HG03095 (cell line): ENCODE data around the gene SPRYD4.
"Not testable (repeated sequence)": the region's sequence is repeated elsewhere in the genome, so short reads cannot be mapped to it uniquely, and the experiment has no call there.

Experiments used
- ATAC-seq: cut with Tn5 transposase; IDR thresholded peaks from one replicate; pipeline ENCODE4 v1.9.1; 2021; ENCODE audit warnings: moderate library complexity; ENCODE audit not compliant: unreplicated experiment

SPRYD4 gene

DNA sequence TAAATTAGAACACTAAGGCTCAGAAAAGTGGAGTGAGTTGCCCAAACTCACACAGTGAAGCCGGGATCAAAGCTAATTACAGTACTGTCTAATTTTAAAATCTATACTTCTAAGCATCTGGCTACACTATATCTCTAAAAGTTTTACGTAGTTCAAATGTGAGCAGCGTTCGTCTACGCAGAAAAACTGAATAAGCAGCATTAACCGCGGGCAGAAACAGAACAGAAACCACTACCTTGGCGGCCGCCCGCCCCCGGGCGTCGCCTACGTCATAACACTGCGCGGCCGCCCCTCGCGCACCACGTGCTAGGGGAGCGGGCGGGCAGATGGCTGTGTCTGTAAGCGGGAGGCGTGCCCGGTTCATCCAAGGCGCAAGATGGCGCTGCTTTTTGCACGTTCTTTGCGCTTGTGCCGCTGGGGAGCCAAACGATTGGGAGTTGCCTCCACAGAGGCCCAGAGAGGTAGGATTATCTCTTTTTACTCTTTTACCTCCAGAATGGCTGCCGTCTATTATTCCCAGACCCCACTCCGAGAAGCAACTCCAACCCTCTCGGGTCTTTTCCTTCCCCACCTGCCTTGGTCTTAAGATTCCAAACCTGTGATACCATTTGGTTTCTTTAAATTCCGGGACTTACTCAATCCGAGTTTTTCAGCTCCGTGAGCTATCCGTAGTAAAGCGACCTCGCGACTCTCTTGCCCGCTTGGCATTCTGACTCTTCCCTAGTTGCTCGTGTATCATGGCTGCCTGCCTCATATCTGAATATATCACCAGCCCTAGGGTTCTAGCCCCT, at the start of gene SPRYD4:
Gene SPRYD4, plus strand, starts transcription at position 363 of the 791 bp plus-strand sequence. Its CDS starts 14 bp downstream, at position 377.
- peak; percentile 81 for ATAC-seq

DNA sequence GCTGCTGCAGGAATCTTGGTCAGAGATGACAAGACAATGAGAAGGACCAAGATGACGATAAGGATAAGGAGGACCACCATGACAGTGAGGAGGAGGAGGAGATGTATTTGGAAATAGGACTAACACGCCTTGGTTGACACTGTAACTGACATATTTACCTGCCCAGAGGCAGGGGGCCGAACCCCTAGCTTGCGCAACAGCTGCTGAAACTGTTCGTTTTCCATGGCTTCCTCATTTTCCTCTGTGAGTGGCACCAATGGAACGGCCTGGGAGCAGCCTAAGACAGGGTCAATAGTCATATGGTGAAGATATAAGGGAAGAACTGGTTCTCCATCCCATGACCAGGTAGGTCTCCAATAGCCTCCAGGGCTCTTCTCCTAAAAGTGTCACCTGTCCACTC, 48.0 kb upstream of the SPRYD4 start:
- no peak for ATAC-seq

DNA sequence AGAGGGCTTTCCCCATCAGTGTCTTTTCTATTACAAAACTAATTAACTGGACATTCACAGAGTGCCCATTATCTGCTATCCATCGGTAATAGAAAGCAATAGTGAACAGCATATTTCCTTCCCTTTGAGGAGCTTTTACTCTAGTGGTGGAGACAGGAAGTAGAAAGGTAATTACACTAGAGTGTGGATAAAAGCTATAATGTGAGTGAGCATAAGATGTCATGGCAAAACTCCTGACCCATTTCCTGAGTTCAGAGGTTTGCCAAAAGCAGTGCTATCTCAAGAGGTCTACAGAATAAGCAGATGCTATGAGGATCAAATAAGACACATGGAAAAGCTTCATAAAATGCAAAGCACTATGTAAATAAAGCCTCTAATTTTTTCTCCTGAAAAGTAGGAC, 43.2 kb upstream of the SPRYD4 start:
- ATAC-seq, result no peak

DNA sequence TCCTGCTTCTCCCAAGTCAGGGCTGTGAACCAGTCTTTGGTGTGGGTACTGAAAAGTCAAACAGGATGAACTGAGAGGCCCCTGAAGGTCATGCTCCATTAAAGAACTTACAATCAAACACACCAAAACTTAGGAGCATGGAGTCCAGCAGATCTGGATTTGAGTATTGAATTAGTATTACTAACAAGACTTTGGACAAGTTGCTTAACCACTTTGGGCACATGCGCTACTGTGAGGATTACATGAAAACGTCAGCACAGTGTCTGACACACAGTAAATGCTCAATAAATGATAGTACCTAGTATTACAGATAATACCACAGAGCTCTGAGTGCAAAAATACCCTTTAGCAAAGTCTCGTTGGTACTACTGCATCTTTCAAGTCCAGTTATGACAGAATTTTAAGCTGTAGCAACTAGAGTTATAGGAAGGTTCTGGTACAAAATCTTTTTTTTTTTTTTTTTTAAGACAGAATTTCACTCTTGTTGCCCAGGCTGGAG, 42.4 kb upstream of the SPRYD4 start:
- no peak for ATAC-seq

DNA sequence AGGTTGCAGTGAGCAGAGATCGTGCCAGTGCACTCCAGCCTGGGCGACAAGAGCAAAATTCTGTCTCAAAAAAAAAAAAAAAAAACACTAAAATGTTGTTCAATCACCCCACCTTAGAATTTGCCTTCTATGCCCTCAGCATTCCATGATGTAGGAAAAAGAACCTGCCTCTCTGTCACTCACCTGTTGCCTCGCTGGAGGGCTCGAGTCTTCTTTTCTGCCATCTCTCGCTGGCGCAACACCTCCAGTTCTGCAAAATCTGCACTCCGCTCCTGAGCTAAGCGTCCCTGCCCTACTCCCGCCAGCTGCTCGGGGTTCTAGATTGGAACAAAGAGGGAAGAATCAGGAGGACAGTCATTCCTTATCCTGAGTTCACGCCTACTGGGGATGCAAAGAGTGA, 37.1 kb upstream of the SPRYD4 start:
- no peak for ATAC-seq

DNA sequence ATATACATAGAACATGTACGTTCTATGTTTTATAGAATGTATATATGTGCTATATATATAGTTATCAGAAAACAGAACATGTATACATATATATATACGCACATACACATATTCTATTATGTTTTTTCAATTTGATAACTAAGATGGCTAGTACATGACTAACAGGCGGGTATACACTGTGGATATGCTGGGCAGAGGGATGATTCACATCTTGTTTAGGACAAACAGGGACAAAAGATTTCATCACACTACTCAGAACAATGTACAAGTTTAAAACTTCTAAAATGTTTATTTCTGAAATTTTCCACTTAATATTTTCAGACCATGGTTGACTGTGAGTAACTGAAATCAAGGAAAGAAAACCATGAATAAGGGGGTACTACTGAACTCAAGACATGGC, 36.5 kb upstream of the SPRYD4 start:
- no peak for ATAC-seq

DNA sequence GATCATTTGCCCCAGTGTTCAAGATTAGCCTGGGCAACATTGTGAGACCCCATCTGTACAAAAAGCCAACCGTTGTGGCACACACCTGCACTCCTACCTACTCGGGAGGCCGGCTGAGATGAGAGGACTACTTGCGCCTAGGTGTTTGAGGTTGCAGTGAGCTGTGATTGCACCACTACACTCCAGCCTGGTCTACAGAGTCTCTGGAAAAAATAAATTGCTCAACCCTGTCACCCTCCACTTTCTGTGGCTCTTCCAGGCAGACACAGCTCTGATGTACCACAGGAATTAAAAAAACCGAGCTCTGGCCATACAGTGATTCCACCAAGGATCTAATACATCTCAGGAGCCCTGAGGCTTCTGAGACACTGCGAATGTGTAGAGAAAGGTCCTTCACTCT, 33.5 kb upstream of the SPRYD4 start:
- no peak for ATAC-seq

DNA sequence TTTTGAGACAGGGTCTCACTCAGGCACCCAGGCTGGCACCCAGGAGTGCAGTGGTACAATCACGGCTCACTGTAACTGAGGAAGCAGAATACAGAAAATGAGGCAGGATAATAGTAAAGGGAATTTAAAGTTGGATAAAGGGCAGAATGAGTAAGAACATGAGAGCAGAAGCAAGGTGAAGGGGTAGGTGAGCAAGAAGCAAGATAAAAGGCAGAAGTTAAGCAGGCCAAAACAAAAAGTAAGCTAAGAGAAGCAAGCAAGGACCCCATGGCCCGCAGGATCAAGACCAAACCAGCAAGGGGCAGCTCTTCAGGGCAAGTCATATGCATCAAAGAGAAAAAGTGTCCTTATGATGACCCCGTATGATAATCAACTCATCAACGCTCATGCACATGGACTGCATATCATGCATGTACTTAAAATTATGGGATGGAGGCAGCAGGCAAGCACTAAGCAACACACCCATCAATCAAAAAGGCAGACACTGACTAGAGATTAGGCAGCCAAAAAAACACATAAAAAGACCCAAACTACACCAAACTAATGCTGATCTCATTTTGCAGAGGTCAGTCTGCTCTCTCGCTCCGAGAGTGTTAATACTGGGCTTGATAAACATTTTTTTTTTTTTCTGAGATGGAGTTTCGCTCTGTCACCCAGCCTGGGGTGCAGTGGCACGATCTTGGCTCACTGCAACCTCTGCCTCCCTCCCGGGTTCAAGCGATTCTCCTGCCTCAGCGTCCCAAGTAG, 30.8 kb upstream of the SPRYD4 start:
- ATAC-seq, result no peak

DNA sequence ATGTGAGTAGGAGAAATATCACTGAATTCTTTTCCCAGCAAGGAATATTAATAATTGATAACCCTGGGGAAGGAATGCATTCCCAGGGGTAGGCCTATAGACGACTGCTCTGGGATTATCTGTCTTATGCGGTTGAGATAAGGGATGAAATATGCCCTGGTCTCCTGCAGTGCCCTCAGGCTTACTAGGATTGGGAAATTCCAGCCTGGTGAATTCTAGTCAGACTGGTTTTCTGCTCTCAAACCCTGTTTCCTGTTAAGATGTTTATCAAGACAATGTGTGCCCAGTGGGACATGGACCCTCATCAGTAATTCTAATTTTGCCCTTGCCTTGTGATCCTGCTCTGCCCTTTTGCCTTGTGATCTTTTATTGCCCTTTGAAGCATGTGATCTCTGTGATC, 25.2 kb upstream of the SPRYD4 start:
- not testable (repeated sequence) for ATAC-seq

DNA sequence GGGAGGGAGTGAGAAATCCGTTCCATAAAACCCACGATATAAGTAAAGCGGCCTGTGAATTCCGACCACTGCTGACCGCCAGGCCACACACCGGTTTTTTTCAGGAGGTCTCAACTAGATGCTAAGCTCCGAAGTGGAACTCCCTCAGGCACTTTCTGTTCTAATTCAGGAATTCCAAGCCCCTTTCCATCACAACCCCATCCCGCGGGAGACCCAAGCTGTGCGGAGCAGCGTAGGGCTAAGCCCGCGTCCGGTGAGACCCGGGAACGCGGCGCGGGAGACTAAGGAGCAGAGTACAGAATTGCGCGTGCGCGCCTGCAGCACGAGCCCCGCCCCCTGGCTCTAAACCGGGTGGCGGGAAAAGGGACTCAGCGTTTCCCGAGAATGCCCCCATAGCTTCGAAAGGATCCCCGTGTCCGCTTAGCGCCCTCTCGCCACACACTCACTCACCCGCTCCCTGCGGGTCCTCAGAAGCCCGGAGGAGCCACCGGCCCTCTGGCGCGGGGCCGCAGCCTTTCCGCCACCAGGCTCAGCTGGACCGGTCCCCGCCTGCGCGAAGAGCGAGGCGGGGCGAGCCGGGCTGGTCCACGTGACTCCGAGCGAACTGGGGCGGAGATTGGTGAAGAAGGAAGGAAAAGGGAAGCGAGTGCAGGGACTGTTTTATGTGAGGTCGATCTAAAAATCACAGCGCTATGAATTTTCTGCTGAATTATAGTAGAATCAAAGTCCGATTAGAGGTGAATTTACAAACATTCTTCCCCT, 19.3 kb upstream of the SPRYD4 start, which contains the start of gene TIMELESS:
Gene TIMELESS, minus strand, starts transcription at position 567 of the 762 bp plus-strand sequence. CDS start 15,256 bp downstream, outside the sequence.
- peak; percentile 92 for ATAC-seq

DNA sequence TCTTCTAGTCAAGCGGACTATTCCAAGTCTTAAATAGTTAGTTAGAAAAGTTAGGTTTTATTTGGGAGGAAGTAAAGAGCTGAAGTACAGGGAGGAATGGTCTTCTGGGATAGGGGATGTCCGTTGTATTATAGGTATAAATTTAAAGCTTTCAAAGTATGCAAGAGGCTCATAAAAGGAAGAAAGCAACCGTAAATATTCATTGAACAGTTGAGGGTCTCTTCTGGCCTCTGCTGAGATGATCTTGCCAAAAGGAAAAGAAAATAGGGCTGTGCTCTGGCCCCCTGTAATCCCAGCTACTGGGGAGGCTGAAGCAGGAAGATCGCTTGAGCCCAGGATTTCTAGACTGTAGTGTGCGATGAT, 18.8 kb upstream of the SPRYD4 start:
- ATAC-seq, result no peak

DNA sequence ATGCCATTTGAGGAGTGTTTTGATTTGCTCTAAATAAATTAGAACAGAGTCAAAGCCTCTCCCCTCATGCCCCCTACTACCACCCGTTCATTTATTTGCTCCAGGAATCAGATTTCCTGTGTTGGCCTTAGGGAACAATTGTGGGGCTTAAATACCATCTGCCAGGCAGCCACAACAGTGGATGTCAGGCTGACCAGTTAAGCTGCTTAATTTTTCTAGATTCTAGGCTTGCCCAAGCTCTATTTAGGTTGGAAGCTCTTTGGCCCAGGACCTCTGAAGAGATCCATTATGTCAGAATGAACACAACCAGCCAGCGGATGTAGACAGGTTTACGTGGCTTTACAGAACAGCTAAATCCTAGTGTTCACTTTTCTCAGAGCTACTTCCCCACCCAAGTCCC, 18.1 kb upstream of the SPRYD4 start:
- ATAC-seq, result no peak

DNA sequence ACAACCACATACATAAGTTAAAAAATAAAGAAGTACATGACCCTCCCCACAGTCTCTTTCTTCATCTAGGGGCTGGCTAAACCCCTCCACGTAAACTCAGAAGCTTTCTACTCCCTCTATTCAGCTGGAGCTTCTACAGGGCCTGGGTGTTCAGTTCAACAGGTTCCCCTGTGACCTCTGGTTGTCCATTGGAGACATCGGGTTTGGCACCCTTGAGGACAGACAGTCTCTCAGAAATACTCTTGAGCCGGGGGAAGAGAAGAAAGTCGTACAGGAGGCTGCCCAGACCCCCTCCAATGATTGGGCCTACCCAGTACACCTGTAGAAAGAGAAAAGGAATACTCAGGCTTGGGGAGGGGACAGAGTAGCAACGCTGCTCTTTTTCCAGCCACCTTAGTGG, 17.2 kb upstream of the SPRYD4 start:
- ATAC-seq, result no peak

DNA sequence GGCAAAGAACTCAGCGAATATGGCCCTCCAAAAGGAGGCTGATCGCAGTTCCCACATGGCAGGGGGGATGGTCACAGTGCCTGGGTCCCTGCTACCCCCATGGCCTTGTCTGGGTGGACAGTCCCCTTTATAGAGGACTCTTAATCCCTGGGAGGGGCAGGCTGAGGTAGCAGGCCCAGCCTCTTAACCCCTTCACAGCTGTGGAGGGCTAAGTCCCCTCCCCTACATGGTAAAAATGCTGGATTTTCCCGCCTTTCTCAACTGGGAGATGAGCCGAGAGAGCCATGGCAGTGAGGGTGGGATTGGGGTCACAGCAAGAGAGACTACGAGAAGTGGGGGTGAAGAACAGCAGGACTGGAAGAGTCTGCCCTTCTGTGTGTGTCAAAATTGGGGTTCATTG, 13.8 kb upstream of the SPRYD4 start, which contains the start of gene MIP:
Gene MIP, minus strand, starts transcription at position 101 of the 400 bp plus-strand sequence. Its CDS starts 44 bp downstream, at position 57.
- no peak for ATAC-seq

DNA sequence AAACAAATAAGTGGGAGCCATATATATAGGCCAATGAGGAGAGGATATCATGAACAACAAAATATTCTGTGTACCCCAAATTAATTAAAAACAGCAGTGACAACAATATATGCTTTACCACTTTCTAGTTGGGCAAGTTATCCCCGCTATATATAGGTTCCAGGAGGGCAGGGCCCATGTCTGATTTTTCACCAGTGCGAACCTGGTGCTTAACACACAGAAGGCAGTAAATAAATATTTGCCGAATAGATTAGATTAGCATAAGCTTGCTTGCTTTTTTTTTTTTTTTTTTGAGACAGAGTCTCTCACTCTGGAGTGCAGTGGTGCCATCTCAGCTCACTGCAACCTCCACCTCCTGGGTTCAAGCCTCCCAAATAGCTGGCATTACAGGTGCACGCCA, 10.6 kb upstream of the SPRYD4 start:
- no peak for ATAC-seq

DNA sequence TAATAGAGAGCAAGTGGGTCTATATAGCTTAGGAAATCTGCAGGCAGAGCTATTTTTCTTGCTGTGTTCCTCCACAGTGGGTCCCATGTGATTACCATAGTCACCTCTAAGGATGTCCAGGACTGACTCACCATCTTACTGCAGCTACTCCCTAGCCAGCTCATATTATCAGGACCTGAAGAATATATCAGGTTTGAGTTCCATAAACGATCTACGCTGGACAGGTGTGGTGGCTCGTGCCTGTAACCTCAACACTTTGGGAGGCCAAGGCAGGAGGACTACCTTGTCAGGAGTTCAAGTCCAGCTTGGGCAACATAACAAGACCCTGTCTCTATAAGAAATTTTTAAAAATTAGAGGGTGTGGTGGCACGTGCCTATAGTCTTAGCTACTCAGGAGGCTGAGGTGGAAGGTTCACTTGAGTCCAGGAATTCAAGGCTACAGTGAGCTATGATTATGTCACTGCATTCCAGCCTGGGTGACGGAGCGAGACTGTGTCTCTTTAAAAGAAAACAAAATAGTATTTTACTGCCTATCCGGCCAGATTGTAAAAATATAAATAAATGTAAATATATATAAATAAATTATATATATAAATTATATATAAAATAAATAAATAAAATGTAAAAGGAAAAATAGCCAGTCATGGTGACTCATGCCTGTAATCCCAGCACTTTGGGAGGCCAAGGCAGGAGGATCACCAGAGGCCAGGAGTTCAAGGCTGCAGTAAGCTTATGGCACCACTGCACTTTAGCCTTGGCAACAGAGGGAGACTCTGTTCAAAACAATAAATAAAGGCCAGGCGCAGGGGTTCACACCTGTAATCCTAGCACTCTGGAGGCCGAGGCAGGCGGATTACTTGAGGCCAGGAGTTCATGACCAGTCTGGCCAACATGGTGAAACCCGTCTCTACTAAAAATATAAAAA, 6.9 kb upstream of the SPRYD4 start:
- ATAC-seq, result no peak

DNA sequence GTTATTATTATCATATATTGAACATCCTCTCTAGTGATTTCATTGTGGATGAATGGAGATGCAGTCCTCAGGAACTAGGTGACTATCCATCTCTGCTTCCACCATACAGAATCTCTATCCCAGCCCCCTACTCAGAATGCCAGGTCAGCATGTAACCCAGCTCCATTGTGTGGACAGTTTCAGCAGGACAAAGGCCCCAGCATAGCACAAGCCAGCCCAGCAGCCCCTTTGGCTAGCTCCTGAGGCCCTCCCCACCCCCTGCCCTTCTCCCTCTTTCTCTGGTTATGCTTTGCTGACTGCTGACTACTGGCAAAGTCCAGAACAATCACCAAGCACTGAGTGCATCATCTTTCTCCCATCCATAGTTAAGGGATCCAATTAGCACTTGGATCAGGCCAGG, 5.8 kb upstream of the SPRYD4 start:
- ATAC-seq, result no peak

DNA sequence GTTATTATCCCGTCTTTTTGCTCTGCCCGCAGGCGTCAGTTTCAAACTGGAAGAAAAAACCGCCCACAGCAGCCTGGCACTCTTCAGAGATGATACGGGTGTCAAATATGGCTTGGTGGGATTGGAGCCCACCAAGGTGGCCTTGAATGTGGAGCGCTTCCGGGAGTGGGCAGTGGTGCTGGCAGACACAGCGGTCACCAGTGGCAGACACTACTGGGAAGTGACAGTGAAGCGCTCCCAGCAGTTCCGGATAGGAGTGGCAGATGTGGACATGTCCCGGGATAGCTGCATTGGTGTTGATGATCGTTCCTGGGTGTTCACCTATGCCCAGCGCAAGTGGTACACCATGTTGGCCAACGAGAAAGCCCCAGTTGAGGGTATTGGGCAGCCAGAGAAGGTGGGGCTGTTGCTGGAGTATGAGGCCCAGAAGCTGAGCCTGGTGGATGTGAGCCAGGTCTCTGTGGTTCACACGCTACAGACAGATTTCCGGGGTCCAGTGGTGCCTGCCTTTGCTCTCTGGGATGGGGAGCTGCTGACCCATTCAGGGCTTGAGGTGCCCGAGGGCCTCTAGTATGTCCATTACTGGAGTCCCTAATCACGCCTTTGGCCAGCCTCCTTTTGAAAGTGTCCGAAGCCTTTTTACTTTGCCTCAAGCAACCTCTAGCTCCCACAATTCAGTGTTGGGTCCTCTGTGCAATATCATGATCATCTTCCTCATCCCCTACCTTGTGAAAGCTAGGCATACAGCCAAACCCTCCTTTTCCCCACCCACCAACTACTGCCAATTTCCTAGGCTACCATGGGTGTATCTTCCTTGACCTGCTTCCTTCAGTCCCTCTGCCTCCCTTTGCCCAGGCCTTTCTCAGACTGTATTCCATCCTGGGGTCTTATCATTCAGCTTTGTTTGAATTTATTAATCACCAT, 891 bp downstream of the SPRYD4 start:
- ATAC-seq, result no peak

DNA sequence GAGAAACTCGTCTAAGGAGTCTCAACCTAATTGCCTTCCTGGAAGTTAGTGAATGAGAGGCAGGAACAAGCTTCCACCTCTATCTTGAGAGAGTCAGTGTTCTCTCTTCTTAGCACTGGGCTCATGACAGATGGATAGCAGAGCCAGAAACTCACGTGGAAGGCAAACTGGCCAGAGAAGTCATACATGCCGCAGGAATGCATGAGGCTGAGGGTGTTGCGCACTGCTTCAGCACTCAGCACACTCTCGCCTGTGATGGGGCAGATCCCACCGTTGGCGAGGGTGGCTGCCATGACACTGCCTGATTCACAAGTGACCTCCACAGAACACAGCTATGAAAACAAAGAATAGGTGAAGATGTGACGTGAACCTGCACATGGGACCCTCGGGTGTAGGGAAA, 6.0 kb downstream of the SPRYD4 start:
- ATAC-seq, result no peak
